Lower leg skin (tissue), 4 donors: ENCODE results near the gene GHRL. TPM values are rescaled to one million over a fixed set of nuclear protein-coding genes. Genes with fewer than 3 reads are reported as not detected.

Experiments
- DNase-seq, 2 donors: peaks; one replicate each; pipeline ENCODE4 v3.0.0-alpha.2; 2019; ENCODE audit warnings: low spot score in 2 of 2
- H3K4me3 ChIP-seq: fragments of 200-600 bp; sonication (generic); 2 replicates; pipeline ENCODE4 v1.5.1; 2017; ENCODE audit warnings: mild to moderate bottlenecking, low read depth; ENCODE audit not compliant: poor library complexity, severe bottlenecking
- CTCF ChIP-seq, 3 donors: fragments of 450-650 bp; IDR thresholded peaks; one replicate each; pipeline ENCODE4 v1.5.1; 2016; ENCODE audit warnings: antibody characterized with exemption in 3 of 3, mild to moderate bottlenecking in 3 of 3, moderate library complexity in 2 of 3
- POLR2A ChIP-seq, 2 donors: fragments of 450-650 bp; IDR thresholded peaks; one replicate each; pipeline ENCODE4 v1.6.1; 2016 to 2017; ENCODE audit warnings: antibody characterized with exemption in 2 of 2, mild to moderate bottlenecking in 1 of 2, moderate library complexity in 1 of 2
- WGBS, 2 donors: methylation state at CpG; one replicate each; pipeline ENCODE4 v1.1.5; 2018; 5-methylcytosine and 5-hydroxymethylcytosine counted together
- intact Hi-C: fragments of 100-400 bp; cut with DNase I; formaldehyde crosslinking; loops from one replicate; pipeline ENCODE4 v1.15.0; 2023; ENCODE audit warnings: low total_unique reads
- total RNA-seq, 4 donors: library from RNA; depleted of rRNA; stranded (reverse); fragments of >200 nt; gene quantifications; one replicate each; pipeline ENCODE4 v1.1.0, GENCODE V29; 2016

The GHRL gene
- total RNA-seq, 4 donors from 2014 or later = not detected

DNA sequence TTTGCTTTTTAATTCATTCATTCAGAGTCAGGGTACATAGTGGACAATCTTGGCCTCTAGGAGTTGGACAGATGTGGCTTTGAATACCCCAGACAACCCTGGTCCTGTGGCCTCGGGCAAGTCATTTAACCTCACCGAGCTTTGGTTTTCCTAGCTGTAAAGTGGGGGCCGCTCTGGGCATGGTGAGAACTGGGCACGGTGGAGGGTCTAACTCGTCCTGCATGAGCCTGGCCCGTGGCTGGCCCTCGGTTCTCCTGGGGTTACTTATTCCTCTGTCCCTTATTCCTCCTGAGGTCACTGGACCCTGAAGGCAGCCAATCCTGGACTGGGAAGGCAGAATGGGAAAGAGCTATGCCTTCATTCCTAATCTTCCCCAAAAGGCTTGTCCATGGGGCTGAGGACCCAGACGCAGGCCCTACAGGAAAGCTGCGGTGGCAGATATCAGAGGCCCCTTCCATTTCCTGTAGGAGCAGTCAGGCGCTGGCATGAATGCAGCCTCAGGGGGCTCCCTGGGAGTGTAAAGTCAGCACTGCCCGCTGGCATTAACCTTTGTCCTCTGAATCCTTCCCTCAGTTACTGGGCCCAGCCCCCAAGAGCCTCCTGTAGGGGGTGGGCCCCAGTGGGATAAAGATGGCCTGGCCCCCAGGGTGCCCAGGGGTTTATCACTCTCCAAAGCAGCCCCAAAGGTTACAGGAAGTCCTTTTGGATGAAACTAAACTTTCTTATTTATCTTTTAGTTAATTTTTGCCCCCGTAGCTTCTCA is 46.0 kb upstream of the GHRL start:
- H3K4me3 ChIP-seq = no peak overlapping the region
- whole genome bisulfite sequencing, 2 donors = 76 to 79% methylated on average over 12 of the region's 12 CpGs
- intact Hi-C loops = no loop called here
- TF ChIP-seq POLR2A (IDR thresholded peaks at IDR 0.05) (no peak), CTCF (IDR thresholded peaks at IDR 0.05) (no peak)
- no peak for DNase-seq

- intact Hi-C loops = no loop called here
- DNase-seq = no peak
- WGBS, 2 donors = 81 to 83% methylated on average over 16 of the region's 16 CpGs
- H3K4me3 ChIP-seq = no peak overlapping the region
- TF ChIP-seq POLR2A (IDR thresholded peaks at IDR 0.05) (no peak), CTCF (IDR thresholded peaks at IDR 0.05) (no peak)
Measured at GRCh38 chr3:10338164-10338470, 45.4 kb upstream of the GHRL start.

GRCh38 chr3:10337323-10338163 is 44.8 kb upstream of the GHRL start:
- no peak overlapping the region for H3K4me3 ChIP-seq
- intact Hi-C loops = no loop called here
- TF ChIP-seq CTCF (IDR thresholded peaks at IDR 0.05) = no peak
- no peak for TF ChIP-seq POLR2A (IDR thresholded peaks at IDR 0.05)
- no peak for DNase-seq
- 61 to 68% methylated on average over 13 to 20 of the region's 20 CpGs for WGBS, 2 donors

- 84 to 85% methylated on average over 10 to 11 of the region's 11 CpGs for WGBS, 2 donors
- TF ChIP-seq POLR2A (IDR thresholded peaks at IDR 0.05) = no peak
- no peak for TF ChIP-seq CTCF (IDR thresholded peaks at IDR 0.05)
Measured at GRCh38 chr3:10336761-10337160, 44.0 kb upstream of the GHRL start.

DNA sequence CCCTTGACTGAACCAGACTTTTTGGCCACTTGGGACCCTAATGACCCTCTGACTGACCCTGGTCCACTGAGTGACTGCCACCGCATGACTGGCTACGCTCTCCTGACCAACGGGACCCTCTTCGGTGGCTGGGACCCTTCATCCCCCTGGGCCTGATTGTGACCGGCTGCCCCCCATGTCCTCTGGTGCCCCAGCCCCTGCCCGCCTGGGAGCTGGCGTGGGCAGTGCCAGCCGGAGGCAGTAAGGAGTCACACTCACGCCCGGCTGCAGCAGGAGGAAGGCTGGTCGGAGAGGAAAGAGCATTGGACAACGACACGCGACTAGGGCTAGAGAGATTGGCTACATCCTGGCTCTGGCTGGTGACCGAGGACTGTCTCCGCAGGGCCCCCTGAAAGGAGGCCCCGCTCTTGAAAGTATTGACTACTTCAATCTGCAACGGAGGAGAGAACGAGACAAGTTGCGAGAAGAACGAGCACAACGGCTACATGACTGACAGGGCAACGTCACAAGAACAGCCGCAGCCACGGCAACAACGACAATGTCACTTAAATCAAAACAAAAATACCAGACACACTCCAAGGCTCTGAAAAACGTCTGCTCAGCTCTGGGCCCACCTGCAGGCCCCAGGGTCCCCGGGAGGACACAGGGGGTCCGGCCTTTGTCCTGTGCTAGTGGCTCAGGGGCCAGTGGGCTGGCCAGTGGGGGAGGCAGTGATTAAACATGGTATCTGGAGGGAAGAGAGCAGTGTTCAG is 43.3 kb upstream of the GHRL start:
- no peak overlapping the region for H3K4me3 ChIP-seq
- intact Hi-C loops = no loop called here
- WGBS, 2 donors = 87 to 90% methylated on average over 26 to 29 of the region's 29 CpGs
- TF ChIP-seq CTCF (IDR thresholded peaks at IDR 0.05) = no peak
- no peak for TF ChIP-seq POLR2A (IDR thresholded peaks at IDR 0.05)
- DNase-seq = no peak

More at GRCh38 chr3:10336761-10337160, 44.0 kb upstream of the GHRL start:
- DNase-seq = no peak
- intact Hi-C loops = no loop called here
- no peak overlapping the region for H3K4me3 ChIP-seq
